ENCODE measurements around the gene ADH6. TPM values are rescaled to one million over a fixed set of nuclear protein-coding genes. Genes with fewer than 3 reads are reported as not detected.

ADH6 gene
- total RNA-seq (2021) (not detected in 2 replicates), Bru-seq, nascent RNA (not detected), BruChase-seq, experiment 1, labeled RNA remaining after a 2-hour chase (not detected), BruChase-seq, experiment 2, labeled RNA remaining after a 6-hour chase (not detected)
- long read RNA-seq = 0 reads

GRCh38 chr4:99219072-99219471 is at the start of gene ADH6:
ADH6 (minus strand) TSS chr4:99219246; CDS start chr4:99219152, 94 bp downstream.
- BruUV-seq (replicated peaks) = no TSS peak
- no peaks in the 10 kb centered on the region for H3K36me3 ChIP-seq (ENCODE audit: low read depth)
- intact Hi-C loops (cut with micrococcal nuclease; ENCODE audit: unreplicated experiment) = no loop called here
- no peaks in the 10 kb centered on the region for H4K20me1 ChIP-seq (ENCODE audit: insufficient read depth)
- no peak for TF ChIP-seq EZH2 (IDR thresholded peaks at IDR 0.05; ENCODE audit: low read depth)
- TF ChIP-seq CTCF (conservative IDR thresholded peaks at IDR 0.05) = no peak
- no peak within 1 kb of the TSS for H3K27ac ChIP-seq
- no peaks in the 10 kb centered on the region for H3F3A ChIP-seq (ENCODE audit: insufficient read depth, low read depth)
- H3K9me3 ChIP-seq (ENCODE audit: insufficient read depth, low read depth) = no peaks in the 10 kb centered on the region
- H3K27me3 ChIP-seq (ENCODE audit: insufficient read depth, low read depth) = no peaks in the 10 kb centered on the region
- H2AFZ ChIP-seq = no peak within 1 kb of the TSS
- CTCF ChIA-PET = no interaction called here
- H3K4me1 ChIP-seq (replicated peaks; ENCODE audit: insufficient read depth) = no peaks in the 10 kb centered on the region
- POLR2A ChIA-PET (ENCODE audit: unreplicated experiment) = no interaction called here
- no peak within 1 kb of the TSS for H3K4me3 ChIP-seq
- no peak for DNase-seq
- no peak within 1 kb of the TSS for H3K4me2 ChIP-seq
- no peaks in the 10 kb centered on the region for H3K79me2 ChIP-seq (ENCODE audit: low read depth)
- no peaks in the 10 kb centered on the region for H3K9me2 ChIP-seq (ENCODE audit: insufficient read depth)

- H3K27me3 ChIP-seq (ENCODE audit: insufficient read depth, low read depth) = no peaks in the 10 kb centered on the region
- H3K4me3 ChIP-seq = no peak overlapping the region
- TF ChIP-seq CTCF (conservative IDR thresholded peaks at IDR 0.05) = no peak
- no peak for TF ChIP-seq EZH2 (IDR thresholded peaks at IDR 0.05; ENCODE audit: low read depth)
- DNase-seq = no peak
- H3K9me3 ChIP-seq (ENCODE audit: insufficient read depth, low read depth) = no peaks in the 10 kb centered on the region
- no peaks in the 10 kb centered on the region for H3K36me3 ChIP-seq (ENCODE audit: low read depth)
- H4K20me1 ChIP-seq (ENCODE audit: insufficient read depth) = no peaks in the 10 kb centered on the region
- no peaks in the 10 kb centered on the region for H3K9me2 ChIP-seq (ENCODE audit: insufficient read depth)
- no peak overlapping the region for H3K27ac ChIP-seq
- POLR2A ChIA-PET (ENCODE audit: unreplicated experiment) = no interaction called here
- BruUV-seq (replicated peaks) = no TSS peak
- CTCF ChIA-PET = no interaction called here
- H3K79me2 ChIP-seq (ENCODE audit: low read depth) = no peaks in the 10 kb centered on the region
- intact Hi-C loops (cut with micrococcal nuclease; ENCODE audit: unreplicated experiment) = no loop called here
- no peaks in the 10 kb centered on the region for H3F3A ChIP-seq (ENCODE audit: insufficient read depth, low read depth)
- no peak overlapping the region for H3K4me2 ChIP-seq
- no peaks in the 10 kb centered on the region for H3K4me1 ChIP-seq (replicated peaks; ENCODE audit: insufficient read depth)
- no peak overlapping the region for H2AFZ ChIP-seq
Measured at GRCh38 chr4:99264927-99265326, 45.9 kb upstream of the ADH6 start.

GRCh38 chr4:99252746-99253145 is 33.7 kb upstream of the ADH6 start:
- Histone ChIP-seq H3F3A (ENCODE audit: insufficient read depth, low read depth) (no peaks in the 10 kb centered on the region), H3K27ac (no peak overlapping the region), H4K20me1 (ENCODE audit: insufficient read depth) (no peaks in the 10 kb centered on the region), H2AFZ (peak overlapping the region; percentile 20; the same call in 1 of the 2 replicates), H3K4me1 (replicated peaks; ENCODE audit: insufficient read depth) (no peaks in the 10 kb centered on the region), H3K9me3 (ENCODE audit: insufficient read depth, low read depth) (no peaks in the 10 kb centered on the region), H3K27me3 (ENCODE audit: insufficient read depth, low read depth) (no peaks in the 10 kb centered on the region), H3K36me3 (ENCODE audit: low read depth) (no peaks in the 10 kb centered on the region), H3K79me2 (ENCODE audit: low read depth) (no peaks in the 10 kb centered on the region), H3K4me2 (no peak overlapping the region), H3K4me3 (no peak overlapping the region), H3K9me2 (ENCODE audit: insufficient read depth) (no peaks in the 10 kb centered on the region)
- ChIA-PET POLR2A (ENCODE audit: unreplicated experiment) (no interaction called here), CTCF (no interaction called here)
- intact Hi-C loops (cut with micrococcal nuclease; ENCODE audit: unreplicated experiment) = no loop called here
- DNase-seq = no peak
- no TSS peak for BruUV-seq (replicated peaks)
- no peak for TF ChIP-seq CTCF (conservative IDR thresholded peaks at IDR 0.05)
- TF ChIP-seq EZH2 (IDR thresholded peaks at IDR 0.05; ENCODE audit: low read depth) = no peak

All from PC-9 (cell line).